Glutamatergic neuron (in vitro differentiated cells): Measurements from ENCODE around the gene PPM1M. TPM values are rescaled to one million over a fixed set of nuclear protein-coding genes. Genes with fewer than 3 reads are reported as not detected.

Source experiments
- DNase-seq: peaks from one replicate; pipeline ENCODE4 v3.0.0; 2022
- H3K27ac Mint-ChIP-seq: one replicate; pipeline ENCODE4 v1.8.0; 2020; ENCODE audit warnings: mild to moderate bottlenecking, mixed read lengths, inconsistent platforms; ENCODE audit not compliant: unreplicated experiment
- H3K27me3 Mint-ChIP-seq: one replicate; pipeline ENCODE4 v1.8.0; 2020; ENCODE audit warnings: mild to moderate bottlenecking, moderate library complexity, mixed read lengths, inconsistent platforms; ENCODE audit not compliant: unreplicated experiment
- H3K36me3 Mint-ChIP-seq: one replicate; pipeline ENCODE4 v1.8.0; 2020; ENCODE audit warnings: mild to moderate bottlenecking, mixed read lengths, inconsistent platforms; ENCODE audit not compliant: unreplicated experiment
- H3K4me1 Mint-ChIP-seq: one replicate; pipeline ENCODE4 v1.8.0; 2020; ENCODE audit warnings: mild to moderate bottlenecking, low read depth, mixed read lengths, inconsistent platforms; ENCODE audit not compliant: unreplicated experiment
- H3K4me3 Mint-ChIP-seq: one replicate; pipeline ENCODE4 v1.8.0; 2020; ENCODE audit warnings: mild to moderate bottlenecking, mixed read lengths, inconsistent platforms; ENCODE audit not compliant: unreplicated experiment
- H3K9me3 Mint-ChIP-seq: one replicate; pipeline ENCODE4 v1.8.0; 2020; ENCODE audit warnings: mild to moderate bottlenecking, moderate library complexity, mixed read lengths, inconsistent platforms; ENCODE audit not compliant: unreplicated experiment
- total RNA-seq: library from RNA; stranded (reverse); fragmentation: NEBNext Ultra II Directional; extraction: Animal tissue kit (Norgen Biotek cat#: 25700); gene quantifications from one replicate; pipeline ENCODE4 v1.2.1, GENCODE V29; 2021; ENCODE audit not compliant: unreplicated experiment
- TF ChIP-seq, protein P1 (sequence below): fragments of 200-600 bp; sonication (generic); IDR thresholded peaks from one replicate; pipeline ENCODE4 v1.5.0; 2021; ENCODE audit not compliant: partially characterized antibody, unreplicated experiment

PPM1M gene
- total RNA-seq, 1 donor from 2014 or later, result 7.8 TPM

DNA sequence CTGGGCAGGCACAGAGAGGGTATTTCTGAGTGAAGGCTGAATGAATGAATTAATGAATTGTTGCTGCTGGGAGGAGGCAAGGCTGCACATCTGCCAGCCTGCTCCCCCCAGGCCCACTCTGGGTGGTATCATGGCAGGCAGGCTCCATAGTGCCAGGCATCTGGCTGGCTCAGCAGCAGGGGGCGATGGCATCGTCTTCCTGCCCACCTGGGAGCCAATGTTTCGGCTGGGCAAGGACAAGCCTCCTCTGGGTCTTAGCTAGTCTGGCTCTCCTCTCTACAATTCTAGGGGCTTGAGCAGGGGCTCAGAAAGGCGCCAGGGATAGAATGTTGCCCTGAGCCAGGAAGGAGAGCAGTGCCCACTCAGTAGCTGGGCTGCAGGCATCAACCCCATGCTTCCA, 18.4 kb upstream of the PPM1M start:
- Mint-ChIP-seq H3K9me3 (peaks cover 5% of the 10 kb centered on the region), H3K4me3 (no peak overlapping the region), H3K27ac (no peak overlapping the region), H3K36me3 (no peaks in the 10 kb centered on the region), H3K4me1 (peaks cover 10% of the 10 kb centered on the region), H3K27me3 (peaks cover 19% of the 10 kb centered on the region)
- TF ChIP-seq, protein P1, sequence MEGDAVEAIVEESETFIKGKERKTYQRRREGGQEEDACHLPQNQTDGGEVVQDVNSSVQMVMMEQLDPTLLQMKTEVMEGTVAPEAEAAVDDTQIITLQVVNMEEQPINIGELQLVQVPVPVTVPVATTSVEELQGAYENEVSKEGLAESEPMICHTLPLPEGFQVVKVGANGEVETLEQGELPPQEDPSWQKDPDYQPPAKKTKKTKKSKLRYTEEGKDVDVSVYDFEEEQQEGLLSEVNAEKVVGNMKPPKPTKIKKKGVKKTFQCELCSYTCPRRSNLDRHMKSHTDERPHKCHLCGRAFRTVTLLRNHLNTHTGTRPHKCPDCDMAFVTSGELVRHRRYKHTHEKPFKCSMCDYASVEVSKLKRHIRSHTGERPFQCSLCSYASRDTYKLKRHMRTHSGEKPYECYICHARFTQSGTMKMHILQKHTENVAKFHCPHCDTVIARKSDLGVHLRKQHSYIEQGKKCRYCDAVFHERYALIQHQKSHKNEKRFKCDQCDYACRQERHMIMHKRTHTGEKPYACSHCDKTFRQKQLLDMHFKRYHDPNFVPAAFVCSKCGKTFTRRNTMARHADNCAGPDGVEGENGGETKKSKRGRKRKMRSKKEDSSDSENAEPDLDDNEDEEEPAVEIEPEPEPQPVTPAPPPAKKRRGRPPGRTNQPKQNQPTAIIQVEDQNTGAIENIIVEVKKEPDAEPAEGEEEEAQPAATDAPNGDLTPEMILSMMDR, result no peak
- no peak for DNase-seq

DNA sequence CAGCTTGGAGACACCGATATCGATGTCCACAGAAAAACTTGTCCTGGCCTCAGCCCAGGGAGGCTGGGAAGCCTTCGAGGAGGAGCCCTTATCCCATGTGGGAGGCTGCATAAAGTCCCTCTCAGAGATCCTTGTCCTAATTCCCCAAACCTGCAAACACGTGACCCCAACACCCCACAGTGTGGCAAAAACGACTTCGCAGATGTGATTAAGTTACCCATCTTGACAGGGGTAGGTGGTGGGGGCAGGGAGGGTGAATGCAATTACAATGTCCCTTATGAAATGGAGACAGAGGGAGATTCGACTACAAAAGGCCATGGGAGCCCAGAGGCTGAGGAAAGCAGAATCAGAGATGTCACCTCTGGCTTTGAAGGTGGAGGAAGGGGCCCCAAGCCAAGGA, 17.8 kb upstream of the PPM1M start:
- Mint-ChIP-seq H3K4me3 (no peak overlapping the region), H3K9me3 (peaks cover 5% of the 10 kb centered on the region), H3K27ac (no peak overlapping the region), H3K4me1 (peaks cover 12% of the 10 kb centered on the region), H3K36me3 (no peaks in the 10 kb centered on the region), H3K27me3 (peaks cover 18% of the 10 kb centered on the region)
- TF ChIP-seq, protein P1, result no peak
- no peak for DNase-seq

DNA sequence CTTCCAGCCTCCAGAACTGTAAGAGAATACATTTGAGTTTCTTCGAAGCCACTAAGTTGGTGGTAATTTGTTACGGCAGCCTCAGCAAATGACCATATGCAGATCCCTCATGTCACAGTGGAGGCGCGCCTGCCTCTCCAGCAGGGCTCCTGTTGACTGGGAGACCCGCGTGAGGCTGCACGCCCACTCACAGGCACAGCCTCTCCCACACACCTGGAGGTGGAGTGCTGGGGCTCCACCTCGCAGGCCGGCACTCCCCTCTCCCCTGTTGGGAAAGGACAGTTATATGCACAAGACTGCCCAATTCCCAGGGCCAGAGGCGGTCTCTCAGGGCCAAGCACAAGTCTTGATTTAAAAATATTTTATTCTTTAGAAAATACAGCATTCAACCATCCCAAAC, 17.3 kb upstream of the PPM1M start:
- no peak for DNase-seq
- no peak overlapping the region for H3K27ac Mint-ChIP-seq
- TF ChIP-seq, protein P1, result no peak
- H3K4me3 Mint-ChIP-seq, result no peak overlapping the region
- peaks cover 12% of the 10 kb centered on the region for H3K4me1 Mint-ChIP-seq
- no peaks in the 10 kb centered on the region for H3K36me3 Mint-ChIP-seq
- H3K9me3 Mint-ChIP-seq, result peaks cover 5% of the 10 kb centered on the region
- H3K27me3 Mint-ChIP-seq, result peaks cover 16% of the 10 kb centered on the region

DNA sequence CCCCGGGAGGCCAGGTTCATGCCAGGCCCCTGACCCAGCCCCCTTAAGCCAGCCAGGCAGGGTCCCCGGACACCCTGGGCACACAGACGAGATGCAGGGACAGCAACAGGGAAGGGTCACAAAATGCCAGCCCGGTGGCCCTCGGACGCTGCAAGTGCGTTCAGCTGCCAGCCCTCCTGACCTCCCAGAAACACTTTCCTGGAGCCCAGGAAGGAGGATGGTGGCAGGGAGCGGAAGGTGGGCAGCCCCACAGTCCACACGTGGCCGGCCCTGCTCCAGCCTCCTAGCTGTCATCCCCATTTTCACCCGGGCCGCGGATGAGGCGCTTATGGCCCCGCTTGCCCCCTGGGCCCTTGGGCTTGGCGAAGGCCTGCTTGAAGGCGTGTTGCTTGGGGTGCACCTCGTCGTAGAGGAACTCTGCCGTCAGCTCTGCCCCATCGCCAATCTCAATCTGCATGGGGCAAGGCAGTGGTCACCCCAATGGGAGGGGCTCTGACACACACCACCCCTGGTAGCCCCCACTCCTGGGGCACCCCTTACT, 16.7 kb upstream of the PPM1M start:
- Mint-ChIP-seq H3K36me3 (no peaks in the 10 kb centered on the region), H3K27me3 (peaks cover 15% of the 10 kb centered on the region), H3K27ac (no peak overlapping the region), H3K4me3 (no peak overlapping the region), H3K9me3 (peaks cover 5% of the 10 kb centered on the region), H3K4me1 (peaks cover 12% of the 10 kb centered on the region)
- DNase-seq, result no peak
- TF ChIP-seq, protein P1, result no peak

DNA sequence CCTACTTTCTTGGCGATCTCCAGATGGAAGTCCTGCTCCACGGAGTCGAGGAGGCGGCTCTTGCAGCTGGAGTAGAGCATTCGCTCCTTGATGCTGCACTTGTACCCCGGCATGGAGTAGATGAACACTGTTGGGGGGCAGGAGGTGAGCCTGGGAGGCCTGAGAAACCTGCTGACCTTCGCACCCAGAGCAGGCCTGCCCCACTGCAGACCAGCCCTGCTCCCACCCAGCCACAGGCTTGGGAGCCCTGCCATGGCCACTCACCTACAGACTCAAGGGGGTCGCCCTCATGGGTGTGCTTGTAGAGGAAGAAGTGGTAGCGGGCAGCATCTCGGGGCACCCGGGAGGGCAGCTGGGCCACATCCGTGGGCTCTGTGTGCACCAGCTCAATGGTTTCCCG, 15.9 kb upstream of the PPM1M start:
- DNase-seq, result no peak
- Mint-ChIP-seq H3K4me3 (no peak overlapping the region), H3K36me3 (no peaks in the 10 kb centered on the region), H3K4me1 (peaks cover 15% of the 10 kb centered on the region), H3K27ac (no peak overlapping the region), H3K9me3 (peaks cover 5% of the 10 kb centered on the region), H3K27me3 (peaks cover 13% of the 10 kb centered on the region)
- TF ChIP-seq, protein P1, result no peak
